Stimulated activated CD4-positive, alpha-beta T cell treated with anti-CD3 and anti-CD28 coated beads, Interleukin-4, amount 100 ng/mL, for 1 hour (primary cell): ENCODE data around the gene TATDN3.
"Not testable (repeated sequence)": the region's sequence is repeated elsewhere in the genome, so short reads cannot be mapped to it uniquely, and the experiment has no call there.

Source experiments
- DNase-seq: peaks from one replicate; pipeline ENCODE4 v3.0.0-alpha.2; 2020

The TATDN3 gene

DNA sequence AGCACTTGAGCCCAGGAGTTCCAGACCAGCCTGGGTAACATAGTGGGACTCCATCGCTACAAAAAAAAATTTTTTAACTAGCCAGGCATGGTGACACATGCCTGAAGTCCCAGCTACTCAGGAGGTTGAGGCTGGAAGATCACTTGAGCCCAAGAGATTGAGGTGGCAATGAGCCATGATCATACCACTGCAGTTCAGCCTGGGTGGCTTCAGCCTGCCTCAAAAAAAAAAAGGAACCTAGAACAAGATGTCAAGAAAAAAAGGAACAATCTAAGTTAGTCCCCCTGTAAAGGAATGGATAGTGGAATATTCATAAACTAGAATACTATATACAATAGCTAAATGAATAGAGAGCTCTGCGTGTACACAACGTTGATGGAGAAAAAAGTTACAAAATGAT is 14.5 kb upstream of the TATDN3 start:
- DNase-seq: no peak

DNA sequence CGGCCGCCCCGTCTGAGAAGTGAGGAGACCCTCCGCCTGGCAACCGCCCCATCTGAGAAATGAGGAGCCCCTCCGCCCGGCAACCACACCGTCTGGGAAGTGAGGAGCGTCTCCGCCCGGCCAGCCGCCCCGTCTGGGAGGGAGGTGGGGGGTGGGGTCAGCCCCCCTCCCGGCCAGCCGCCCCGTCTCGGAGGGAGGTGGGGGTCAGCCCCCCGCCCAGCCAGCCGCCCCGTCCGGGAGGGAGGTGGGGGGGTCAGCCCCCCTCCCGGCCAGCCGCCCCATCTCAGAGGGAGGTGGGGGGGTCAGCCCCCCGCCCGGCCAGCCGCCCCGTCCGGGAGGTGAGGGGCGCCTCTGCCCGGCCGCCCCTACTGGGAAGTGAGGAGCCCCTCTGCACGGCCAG is 12.6 kb upstream of the TATDN3 start:
- DNase-seq: not testable (repeated sequence)

DNA sequence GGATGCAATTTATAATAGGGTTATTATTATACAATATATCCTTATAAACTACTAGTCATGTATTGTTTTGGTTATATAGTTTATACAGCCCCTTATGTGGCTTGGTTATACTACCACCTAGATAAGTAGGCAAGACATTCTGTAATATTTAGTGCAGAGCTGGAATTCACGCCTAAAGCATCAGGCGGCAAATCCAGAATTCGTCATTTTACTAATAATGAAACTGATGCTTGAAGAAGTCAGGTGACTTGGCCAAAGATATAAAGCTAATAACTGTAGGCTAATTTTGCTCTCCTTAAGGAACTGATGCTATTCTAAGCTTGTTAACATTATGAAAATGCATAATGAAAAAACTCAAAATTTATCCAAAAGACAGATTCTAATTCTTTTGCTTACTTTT is 10.9 kb upstream of the TATDN3 start:
- DNase-seq: no peak

DNA sequence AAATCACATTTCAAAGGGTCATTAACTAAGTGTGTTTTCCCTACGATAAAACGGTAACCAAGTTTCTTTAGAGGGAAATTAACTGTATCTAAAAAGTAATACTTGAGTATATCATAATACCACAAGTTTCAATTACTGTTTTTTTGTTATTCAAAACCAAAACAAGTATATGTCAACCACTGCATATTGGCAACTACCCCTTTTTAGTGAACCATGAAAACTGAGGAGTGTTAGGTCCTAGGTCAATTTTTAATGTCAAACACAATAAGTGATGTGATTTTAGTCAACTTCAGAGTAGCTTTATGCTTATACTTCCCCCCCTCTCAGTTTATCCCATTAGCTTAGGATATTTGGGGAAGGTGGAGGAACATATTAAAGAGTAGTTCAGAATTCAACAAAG is 10.5 kb upstream of the TATDN3 start:
- no peak for DNase-seq

DNA sequence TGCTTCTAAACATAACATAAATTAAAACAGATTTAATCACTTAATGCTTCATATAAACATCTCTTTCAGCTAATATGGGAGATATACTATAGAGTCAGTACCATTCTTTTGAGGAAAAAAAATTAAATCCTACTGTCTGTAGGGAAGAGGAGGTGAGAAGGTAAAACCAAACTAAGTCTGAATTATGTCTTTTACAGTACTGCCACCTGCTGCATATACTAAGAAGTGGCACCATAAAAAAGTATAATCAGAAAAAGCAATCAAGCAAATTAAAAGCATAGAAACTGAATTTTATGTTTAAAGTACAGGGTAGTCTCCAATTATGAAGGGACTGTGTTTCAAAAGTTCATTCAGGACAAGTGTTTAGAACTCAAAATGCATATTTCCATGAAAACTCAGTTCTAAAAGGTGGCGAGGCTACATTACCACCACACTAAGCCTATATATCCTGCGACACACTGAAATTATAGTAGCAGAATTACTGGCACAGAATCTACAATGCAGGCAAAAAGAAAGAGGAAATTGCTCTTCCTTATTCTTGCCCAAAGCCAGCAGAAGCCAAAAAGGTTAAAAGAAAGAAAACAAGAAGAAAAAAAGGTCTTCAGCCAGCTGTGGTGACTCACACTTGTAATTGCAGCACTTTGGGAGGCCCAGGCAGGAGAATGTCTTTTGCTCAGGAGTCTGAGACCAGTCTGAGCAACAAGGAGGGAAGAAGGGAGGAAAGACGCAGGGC is 9.1 kb upstream of the TATDN3 start:
- DNase-seq: no peak

DNA sequence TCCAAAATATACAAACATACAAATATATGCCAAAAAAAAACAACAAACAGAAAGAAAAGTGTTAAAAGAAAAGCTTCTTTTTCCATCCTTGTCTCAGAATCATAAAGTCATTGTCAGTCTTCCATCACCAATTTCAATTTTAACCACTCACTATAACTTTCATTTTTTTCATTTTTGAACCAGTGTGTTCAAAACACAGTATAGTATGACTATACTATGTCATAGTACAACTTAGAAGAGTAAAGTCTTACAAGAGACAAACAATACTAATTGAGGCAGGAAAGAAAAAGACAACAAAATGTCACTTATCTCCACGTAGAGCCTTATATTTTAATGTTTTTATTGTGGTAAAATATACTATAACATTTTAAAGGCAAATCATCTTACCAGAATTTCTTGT is 7.7 kb upstream of the TATDN3 start:
- no peak for DNase-seq

DNA sequence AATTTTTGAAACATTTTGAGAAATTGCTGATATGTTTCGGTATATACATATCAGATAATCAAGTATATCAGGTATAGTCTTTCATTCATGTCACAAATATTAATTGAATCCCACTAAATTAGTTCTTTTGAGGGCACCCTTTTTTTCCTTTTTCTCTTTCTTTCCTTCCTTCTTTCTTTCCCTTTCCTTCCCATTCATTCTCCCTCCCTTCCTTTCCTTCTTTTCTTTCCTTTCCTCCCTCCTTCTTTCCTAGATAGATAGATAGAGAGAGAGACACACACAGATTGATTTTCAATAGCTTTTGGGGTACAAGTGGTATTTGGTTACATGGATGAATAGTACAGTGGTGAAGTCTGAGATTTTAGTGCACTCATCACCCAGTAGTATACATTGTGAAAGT is 5.8 kb upstream of the TATDN3 start:
- DNase-seq: no peak

DNA sequence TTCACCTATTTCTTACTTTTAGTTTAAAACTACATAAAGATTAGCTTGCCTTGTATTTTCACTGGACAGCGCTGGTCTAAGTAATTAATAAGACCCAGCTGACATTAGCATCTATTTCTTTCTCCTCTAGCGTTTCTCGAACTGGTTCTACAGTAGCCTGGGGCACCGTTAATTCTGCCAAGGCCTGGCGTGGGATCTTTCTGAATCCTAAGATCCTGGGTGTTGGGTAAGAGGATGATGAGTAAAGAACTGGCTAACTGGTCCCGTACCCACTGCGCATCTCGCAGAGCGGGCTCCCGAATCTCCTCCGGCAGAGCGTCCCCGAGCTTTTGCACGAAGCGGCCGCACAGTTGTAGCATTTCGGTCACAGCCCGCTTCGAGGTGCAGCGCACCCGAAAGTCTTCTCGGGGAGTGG is 426 bp upstream of the TATDN3 start:
- no peak for DNase-seq

DNA sequence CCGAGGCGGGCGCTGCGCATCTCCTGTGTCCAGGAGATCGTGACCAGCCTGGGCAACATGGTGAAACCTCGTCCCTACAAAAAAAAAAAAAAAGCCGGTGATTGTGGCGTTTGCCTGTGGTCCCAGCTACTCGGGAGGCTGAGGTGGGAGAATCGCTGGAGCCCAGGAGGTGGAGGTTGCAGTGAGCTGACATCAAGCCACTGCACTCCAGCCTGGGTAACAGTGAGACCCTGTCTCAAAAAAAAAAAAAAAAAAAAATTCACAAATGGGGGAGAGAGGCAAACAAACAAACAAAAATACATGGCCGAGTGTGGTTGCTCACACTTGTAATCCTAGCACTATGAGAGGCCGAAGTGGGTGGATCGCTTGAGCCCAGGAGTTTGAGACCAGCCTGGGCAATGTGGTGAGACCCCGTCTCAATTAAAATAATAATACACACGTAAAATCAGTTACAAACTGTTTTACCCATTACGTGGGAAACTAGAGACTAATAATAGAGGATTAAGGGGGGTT is 758 bp downstream of the TATDN3 start:
- DNase-seq: no peak

DNA sequence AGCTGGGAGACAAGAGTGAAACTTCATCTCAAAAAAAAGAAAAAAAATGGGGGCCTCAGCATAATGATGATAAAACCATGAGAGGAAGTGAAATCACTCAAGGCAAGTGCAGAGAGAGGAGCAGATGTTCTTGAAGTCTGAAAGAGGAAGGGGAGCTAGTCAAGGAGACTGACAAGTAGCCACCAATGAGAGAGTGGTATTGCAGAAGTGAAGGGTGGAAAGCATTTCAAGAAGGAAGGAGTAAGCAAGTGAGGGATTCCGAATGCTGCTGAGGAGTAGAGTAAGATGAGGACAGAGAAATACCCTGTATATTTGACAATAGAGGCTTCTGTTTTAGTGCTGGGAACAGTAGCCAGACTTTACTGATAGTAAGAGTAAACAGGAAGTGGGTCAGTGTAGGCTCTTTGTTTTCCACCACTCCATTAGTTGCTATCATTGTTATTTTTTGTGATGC is 2.9 kb downstream of the TATDN3 start:
- no peak for DNase-seq

DNA sequence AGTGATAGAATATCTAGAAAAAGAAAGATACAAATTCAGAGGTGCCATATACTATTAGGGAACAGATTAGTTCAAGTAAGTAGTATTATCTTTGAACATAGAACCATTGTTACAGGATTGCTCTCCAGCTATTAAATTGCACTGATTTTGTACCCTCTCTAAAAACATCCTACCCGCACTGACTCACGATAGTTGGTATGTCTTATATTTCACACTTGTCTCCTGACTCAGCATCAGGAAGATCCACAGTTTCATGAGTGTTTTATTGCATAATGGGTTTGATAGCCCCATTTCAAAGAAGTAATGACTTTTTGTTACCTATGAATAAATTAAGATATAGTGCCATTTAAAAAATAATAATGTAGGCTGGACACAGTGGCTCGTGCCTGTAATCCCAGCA is 6.0 kb downstream of the TATDN3 start:
- no peak for DNase-seq

DNA sequence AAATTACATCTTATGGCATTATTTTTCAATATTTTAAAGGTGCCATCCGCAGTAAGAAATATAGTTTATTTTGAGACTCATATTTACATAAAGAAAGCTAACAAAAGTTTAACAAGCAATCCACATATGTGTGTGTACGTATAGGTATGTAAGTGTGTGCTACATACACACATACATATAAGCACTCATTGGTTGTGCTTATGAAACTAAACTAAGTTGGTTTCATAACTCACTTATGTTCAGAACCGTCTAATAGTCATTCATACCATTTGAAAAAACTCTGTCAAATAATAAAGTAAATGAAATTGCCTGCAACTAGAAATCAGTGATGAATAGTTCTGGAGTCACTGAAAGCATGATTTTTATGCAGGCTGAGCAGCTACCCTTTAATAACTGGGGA is 14.1 kb downstream of the TATDN3 start:
- DNase-seq: no peak

DNA sequence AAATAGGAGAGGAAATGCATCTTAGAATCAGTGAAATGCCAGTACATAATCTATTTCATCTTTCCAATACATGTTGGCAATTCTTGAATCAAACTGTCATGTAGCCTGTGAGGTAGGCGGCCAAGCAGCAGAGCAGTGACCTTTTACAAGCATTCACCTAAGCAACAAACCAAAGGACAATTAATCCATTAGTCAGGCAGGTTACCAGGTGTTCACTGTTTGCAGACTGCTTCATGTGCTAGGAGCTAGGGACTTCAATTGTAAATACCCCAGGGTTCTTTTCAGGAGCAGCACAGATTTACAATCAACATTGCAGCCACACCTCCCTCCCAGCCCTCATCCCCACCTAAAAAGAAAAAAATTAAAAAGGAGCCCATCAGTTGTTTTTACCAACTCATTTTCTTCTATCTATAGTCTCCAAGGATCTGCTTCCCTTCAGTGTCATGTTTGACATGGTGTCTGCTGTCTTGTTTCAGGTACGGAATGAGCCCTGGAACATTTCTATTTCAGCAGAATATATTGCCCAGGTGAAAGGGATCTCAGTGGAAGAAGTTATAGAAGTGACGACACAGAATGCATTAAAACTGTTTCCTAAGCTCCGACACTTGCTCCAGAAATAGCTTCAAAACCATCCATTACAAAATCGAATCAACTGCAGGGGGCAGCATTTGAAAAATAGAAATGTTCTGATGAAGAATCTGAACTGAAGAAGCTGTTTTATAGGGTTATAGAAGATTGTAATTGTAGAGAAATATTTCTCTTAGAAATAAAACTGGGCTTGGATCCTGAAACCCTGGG is 23.0 kb downstream of the TATDN3 start:
- DNase-seq: no peak

DNA sequence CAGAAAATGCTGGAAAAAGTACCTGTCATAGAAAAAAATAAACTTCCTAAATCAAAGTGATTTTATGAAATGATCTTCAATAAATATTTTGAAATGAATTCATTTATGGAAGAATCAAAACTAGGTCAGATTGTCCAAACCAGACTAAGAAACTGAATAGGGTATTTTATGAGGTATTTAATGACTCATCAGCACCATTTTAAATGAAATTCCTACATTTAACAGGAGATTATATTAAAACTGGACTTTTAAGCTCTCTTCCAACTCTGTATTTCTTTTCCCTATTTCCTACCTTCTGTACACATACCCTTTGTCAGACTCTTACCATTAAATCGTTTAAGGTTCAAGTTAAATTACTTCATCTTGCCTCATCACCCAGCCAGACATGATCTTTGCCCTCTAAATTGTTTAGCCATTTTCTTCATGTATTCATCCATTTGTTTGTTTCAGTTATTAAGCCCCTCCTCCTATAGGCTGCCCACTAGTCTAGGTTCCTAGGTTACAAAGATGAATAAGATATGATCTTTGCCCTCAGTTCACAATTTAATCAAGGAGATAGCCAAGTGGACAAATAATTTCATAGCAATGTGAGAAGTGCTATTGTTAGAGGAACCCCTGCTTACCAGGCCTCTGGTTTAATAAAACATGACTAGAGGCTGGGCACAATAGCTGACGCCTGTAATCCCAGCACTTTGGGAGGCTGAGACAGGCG is 25.0 kb downstream of the TATDN3 start:
- no peak for DNase-seq

DNA sequence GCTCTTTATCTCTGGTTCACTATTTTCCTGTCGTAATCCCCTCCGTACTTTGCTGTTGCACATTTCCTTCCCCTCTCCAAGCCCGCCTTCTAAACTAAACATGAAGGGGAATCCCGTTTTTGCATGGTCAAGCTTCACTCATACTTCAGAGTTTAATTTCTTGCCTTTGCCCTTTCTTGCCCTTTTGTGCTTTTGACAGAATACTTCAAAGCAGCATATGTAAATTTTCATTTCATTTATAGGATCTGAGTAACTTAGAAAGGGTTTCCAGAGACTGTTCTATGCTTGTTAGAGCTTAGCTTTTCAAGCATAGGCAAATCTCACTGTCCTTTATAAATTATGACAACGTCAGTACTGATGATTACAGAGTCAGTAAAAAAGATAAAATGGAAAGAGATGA is 28.0 kb downstream of the TATDN3 start:
- no peak for DNase-seq

DNA sequence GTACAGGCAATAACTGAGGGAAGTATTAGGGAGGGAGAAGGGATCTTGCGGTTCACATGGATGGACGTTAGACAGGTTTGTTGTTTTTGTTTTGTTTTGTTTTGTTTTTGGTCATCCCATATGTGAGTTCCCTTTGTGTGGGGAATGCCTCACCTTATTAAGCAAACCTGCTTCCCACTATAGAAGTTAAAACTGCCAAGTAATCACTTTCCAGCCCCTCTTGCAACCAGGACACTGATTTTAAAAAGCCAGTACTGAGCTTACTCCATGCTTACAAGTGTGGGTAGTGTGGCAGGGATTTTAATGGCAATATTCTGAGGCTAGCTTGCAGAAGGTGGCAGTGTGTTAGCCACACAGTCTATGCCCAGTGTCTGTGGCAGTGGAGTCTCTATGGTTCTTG is 29.3 kb downstream of the TATDN3 start:
- no peak for DNase-seq

DNA sequence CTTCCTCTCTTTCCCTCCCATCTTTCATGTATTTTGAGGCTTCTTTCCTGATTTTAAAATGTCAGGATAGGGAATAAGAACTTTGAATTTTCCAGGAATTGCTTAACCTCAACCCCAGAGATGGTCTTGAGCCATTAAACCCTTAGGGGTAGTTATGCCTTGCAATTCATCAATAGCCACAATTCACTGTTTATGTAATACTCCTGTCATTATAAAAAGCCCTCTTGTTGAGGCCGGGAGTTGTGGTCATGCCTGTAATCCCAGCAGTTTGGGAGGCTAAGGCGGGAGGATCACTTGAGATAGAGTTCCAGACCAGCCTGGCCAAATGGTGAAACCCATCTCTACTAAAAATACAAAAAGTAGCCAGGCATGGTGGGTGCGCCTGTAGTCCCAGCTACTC is 31.3 kb downstream of the TATDN3 start:
- no peak for DNase-seq

DNA sequence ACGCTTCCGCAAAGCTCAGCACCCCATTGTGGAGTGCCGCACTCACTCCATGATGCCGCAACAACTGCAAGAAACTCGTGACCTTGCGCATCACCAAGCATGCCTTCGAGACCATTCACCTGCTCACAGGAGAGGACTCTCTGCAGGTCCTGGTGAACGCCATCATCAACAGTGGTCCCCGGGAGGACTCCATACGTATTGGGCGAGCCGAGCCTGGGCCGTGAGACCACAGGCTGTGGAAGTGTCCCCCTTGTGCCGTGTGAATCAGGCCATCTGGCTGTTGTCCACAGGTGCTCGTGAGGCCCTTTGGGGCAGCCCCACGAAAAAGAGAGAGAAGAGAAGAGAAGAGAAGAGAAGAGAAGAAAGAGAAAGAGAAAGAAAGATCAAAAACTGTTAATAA is 32.5 kb downstream of the TATDN3 start:
- no peak for DNase-seq

DNA sequence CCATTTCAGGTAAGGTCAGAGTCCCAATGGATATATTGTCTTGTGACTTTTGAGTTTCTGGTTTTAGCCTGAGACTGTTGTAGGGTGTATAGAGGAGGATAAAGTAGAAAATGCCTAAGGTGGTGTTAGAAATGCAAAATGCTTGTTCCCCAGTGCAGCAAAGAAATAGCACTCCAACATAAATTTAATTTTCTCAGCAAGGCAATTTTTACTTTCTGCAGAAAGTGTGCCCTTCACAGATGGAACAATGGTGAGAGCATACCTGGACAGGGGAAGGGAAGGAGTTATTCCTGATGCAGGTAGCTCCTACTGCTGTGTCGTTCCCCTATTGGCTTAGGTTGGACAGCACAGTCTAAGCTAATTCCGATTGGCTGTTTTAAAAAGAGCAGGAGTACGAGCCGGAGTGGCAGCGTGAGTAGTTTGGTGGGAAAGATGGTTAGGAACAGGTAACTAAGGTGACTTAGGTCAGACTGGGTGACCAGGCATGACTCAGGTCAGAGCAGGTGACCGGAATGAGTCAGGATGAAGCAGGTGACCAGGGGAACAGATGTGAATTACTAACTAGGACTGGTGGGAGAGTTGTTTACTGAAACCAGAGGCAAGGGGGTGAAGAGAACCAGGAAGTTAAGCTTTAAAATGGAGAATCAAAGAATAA is 34.2 kb downstream of the TATDN3 start:
- no peak for DNase-seq

DNA sequence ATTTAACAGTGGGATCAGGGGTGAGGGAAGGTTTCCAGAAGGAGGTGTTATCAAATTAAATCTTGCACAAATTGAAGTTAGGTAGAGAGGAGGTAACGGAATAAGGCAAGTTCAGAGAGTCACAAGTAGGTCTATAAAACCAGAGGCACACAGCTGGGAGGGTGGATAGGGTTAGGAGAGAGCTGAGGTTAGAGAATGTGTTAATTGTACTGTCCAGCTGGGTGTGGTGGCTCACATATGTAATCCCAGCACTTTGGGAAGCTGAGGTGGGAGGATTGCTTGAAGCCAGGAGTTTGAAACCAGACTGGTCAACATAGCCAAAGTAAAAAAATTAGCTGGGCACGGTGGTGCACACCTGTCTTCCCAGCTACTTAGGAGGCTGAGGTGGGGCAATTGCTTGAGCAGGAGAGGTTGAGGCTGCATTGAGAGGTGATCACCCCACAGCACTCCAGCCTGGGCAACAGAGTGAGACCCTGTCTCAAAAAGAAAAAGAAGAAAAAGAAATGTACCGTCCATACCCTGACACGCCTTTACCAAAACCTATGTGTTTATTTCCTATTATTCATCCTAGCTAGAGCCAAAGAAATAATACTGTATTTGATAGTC is 35.6 kb downstream of the TATDN3 start:
- no peak for DNase-seq

DNA sequence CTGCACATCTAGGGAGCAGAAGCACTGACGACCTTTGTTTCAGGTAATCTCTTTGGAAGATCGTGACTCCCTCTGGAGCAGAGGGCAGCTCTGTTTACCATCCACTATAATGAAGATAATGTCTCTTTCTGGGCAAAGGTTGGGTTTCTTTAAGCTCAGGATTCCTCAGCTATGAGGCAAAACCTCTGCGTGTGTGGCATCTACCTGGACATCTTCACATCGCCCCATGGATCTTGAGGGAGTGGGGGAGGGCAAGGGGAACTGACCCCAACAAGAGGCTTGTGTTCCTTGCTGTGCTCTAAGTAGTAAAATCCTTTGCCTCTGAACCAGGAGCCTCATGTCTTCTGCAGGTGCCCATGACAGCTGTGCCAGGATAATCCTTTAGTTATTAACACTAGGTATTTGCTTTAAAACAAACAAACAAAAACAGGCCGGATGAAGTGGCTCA is 36.2 kb downstream of the TATDN3 start:
- DNase-seq: no peak

DNA sequence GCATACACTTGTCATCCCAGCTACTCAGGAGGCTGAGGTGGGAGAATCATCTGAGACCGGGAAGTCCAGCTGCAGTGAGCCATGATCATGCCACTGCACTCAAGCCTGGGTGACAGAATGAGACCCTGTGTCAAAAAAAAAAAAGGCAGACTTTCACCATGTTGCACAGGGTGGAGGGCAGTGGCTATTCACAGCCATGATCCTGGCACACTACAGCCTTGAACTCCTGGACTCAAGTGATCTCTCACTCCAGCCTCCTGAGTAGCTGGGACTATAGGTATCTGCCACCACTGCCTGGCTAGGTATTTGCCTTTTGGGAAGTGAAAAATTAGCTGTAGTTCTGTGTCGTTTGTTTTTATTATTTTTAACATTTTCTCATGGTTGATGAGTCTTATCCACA is 36.7 kb downstream of the TATDN3 start:
- DNase-seq: no peak
